Measurements from ENCODE around the gene HACE1.

Gene HACE1

DNA sequence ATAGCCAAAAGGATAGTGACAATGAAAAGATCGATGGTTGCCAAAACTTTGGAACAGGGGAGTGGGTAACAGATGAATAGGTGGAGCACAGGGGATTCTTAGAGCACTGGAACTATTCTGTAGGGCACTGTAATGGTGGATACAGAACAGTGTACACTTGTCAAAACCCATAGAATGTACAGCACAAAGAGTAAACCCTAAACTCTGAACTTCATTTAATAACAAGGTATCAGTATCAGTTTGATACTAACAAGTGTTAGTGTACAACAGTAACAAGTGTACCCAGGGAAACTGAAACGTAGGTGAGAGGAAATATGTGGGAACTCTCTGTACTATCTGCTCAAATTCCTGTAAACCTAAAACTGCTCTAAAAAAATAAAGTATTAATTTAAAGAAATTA lies 179.2 kb downstream of the HACE1 start:
- TF ChIP-seq, protein P1, sequence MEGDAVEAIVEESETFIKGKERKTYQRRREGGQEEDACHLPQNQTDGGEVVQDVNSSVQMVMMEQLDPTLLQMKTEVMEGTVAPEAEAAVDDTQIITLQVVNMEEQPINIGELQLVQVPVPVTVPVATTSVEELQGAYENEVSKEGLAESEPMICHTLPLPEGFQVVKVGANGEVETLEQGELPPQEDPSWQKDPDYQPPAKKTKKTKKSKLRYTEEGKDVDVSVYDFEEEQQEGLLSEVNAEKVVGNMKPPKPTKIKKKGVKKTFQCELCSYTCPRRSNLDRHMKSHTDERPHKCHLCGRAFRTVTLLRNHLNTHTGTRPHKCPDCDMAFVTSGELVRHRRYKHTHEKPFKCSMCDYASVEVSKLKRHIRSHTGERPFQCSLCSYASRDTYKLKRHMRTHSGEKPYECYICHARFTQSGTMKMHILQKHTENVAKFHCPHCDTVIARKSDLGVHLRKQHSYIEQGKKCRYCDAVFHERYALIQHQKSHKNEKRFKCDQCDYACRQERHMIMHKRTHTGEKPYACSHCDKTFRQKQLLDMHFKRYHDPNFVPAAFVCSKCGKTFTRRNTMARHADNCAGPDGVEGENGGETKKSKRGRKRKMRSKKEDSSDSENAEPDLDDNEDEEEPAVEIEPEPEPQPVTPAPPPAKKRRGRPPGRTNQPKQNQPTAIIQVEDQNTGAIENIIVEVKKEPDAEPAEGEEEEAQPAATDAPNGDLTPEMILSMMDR (IDR thresholded peaks at IDR 0.05; ENCODE audit: low read depth, low read length, poor library complexity, severe bottlenecking): no peak
- H3K4me2 ChIP-seq (ENCODE audit: low read length): no peak overlapping the region

DNA sequence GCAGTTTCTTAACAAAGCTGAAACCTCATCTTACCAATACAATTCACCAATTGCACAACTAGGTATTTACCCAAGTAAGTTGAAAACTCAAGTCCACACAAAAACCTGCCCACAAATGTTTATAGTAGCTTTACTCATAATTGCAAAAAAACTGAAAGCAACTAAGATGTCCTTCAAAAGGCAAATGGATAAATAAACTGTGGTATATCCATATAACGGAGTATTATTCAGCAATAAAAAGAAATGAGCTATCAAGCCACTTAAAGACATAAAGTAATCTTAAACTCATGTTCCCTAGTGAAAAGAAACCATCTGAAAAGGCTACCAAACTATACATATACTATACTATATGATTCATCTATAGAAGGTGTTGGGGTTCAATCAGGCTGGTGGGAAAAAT lies 179.7 kb downstream of the HACE1 start:
- Histone ChIP-seq H3K27ac (ENCODE audit: low read depth, low read length) (no peak overlapping the region), H3K27me3 (ENCODE audit: control insufficient read depth, low read length) (no peaks in the 10 kb centered on the region), H3K36me3 (ENCODE audit: control insufficient read depth, low read length) (no peaks in the 10 kb centered on the region), H3F3A (ENCODE audit: control insufficient read depth, insufficient read depth) (no peaks in the 10 kb centered on the region), H3K79me2 (ENCODE audit: control insufficient read depth, low read length) (no peaks in the 10 kb centered on the region), H3K9me3 (ENCODE audit: control insufficient read depth, insufficient read depth, low read length) (peaks cover 10% of the 10 kb centered on the region; the same call in 1 of the 2 replicates), H3K4me2 (ENCODE audit: low read length) (no peak overlapping the region), H3K4me3 (ENCODE audit: low read length) (no peak overlapping the region), H3K4me1 (ENCODE audit: control insufficient read depth, low read length) (peaks cover 22% of the 10 kb centered on the region), H4K20me1 (ENCODE audit: control insufficient read depth, insufficient read depth, low read depth, low read length) (no peaks in the 10 kb centered on the region), H3K9me2 (replicated peaks; ENCODE audit: control insufficient read depth, low read length) (no peaks in the 10 kb centered on the region)
- TF ChIP-seq, protein P1 (IDR thresholded peaks at IDR 0.05; ENCODE audit: low read depth, low read length, poor library complexity, severe bottlenecking): no peak
- TF ChIP-seq EZH2phosphoT487 (IDR thresholded peaks at IDR 0.05; ENCODE audit: borderline replicate concordance, low read length): no peak

More for the DNA sequence above, 179.2 kb downstream of the HACE1 start:
- no peaks in the 10 kb centered on the region for H3K27me3 ChIP-seq (ENCODE audit: control insufficient read depth, low read length)
- no peaks in the 10 kb centered on the region for H3K36me3 ChIP-seq (ENCODE audit: control insufficient read depth, low read length)
- H4K20me1 ChIP-seq (ENCODE audit: control insufficient read depth, insufficient read depth, low read depth, low read length): no peaks in the 10 kb centered on the region
- H3K4me1 ChIP-seq (ENCODE audit: control insufficient read depth, low read length): peaks cover 24% of the 10 kb centered on the region
- H3K9me2 ChIP-seq (replicated peaks; ENCODE audit: control insufficient read depth, low read length): no peaks in the 10 kb centered on the region
- H3F3A ChIP-seq (ENCODE audit: control insufficient read depth, insufficient read depth): no peaks in the 10 kb centered on the region
- no peak overlapping the region for H3K4me3 ChIP-seq (ENCODE audit: low read length)
- no peaks in the 10 kb centered on the region for H3K79me2 ChIP-seq (ENCODE audit: control insufficient read depth, low read length)
- peaks cover 10% of the 10 kb centered on the region; the same call in 1 of the 2 replicates for H3K9me3 ChIP-seq (ENCODE audit: control insufficient read depth, insufficient read depth, low read length)
- H3K27ac ChIP-seq (ENCODE audit: low read depth, low read length): no peak overlapping the region
